ENCODE data around the gene CABP5.

DNA sequence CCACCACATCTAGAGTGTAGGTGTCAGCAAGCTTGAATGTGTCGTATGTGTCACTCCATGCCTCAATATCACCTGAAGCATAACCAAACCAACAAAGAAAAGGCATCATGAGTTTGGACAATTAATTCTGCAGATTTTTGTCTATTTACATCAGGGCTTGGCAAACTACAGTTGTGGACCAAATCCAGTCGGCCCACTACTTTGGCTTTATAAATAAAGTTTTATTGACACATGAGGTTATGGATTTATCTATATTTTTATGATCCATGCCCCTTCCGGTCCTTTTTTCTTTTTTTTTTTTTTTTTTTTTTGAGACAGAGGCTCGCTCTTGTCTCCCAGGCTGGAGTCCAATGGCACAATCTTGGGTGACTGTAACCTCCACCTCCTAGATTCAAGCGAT lies 9.2 kb upstream of the CABP5 start:
- TF ChIP-seq CTCF (conservative IDR thresholded peaks at IDR 0.05; ENCODE audit: low read length) (no peak), EZH2phosphoT487 (IDR thresholded peaks at IDR 0.05; ENCODE audit: borderline replicate concordance, low read depth, low read length) (no peak)
